ENCODE data around the gene WDR33.

Gene WDR33

GRCh38 chr2:127715778-127716449, 95.1 kb downstream of the WDR33 start:
- no peak for DNase-seq

DNA sequence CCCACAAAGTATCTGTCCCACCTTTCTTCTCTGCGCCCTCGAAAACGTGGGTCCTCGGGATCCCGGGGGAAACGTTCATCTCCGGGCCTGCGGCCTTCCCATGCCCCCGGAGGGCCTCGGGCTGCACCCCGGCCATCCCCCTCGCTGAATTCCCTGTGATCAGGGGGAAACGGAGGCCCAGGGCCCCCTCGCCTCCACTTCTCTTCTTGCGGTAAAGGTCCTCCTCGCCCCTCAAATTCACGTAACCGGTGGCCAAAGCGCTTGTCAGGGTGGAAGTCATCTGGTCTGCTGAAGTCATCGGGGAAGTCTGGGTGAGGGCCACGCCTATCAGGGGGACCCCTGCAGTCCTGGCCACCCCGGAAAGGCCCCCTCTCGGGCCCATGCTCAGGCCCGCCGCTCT, 97.4 kb downstream of the WDR33 start:
- DNase-seq: no peak

DNA sequence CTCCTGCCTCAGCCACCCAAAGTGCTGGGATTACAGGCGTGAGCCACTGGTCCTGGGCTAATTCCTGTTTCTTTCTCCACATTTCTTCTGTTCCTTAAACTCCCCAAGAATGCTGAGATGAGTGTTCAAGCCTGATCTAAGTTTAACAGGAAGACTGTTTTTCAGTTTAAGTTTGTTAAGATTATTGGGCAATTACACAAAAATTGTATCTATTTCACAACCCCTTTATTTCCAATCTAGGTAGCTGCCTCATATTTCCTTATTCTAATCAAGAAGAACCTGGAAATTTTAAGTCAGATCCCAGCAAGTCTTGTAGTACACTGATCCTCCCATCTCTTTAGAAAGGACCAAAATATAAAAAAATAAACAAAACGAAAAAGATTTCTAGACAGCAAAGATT, 98.0 kb downstream of the WDR33 start:
- DNase-seq: no peak

DNA sequence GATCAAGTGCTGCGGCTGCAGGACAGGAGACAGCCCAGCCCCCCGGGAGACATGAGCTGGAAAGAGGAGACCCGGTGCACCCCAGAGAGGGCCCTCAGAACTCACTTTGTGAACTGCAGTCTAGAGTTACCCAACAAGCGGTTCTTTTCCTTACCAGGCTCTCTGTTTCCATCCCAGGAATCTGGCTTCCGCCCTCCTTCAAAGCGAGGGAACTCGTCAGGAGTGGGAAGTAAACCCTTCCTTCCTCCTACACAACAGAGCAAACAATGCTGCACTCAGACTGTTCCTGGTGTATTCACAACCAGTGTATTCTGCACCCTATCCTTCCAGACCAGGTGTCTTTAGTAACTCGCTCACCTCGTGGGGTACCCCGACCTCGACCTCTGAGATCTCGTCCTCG, 101.6 kb downstream of the WDR33 start:
- no peak for DNase-seq

DNA sequence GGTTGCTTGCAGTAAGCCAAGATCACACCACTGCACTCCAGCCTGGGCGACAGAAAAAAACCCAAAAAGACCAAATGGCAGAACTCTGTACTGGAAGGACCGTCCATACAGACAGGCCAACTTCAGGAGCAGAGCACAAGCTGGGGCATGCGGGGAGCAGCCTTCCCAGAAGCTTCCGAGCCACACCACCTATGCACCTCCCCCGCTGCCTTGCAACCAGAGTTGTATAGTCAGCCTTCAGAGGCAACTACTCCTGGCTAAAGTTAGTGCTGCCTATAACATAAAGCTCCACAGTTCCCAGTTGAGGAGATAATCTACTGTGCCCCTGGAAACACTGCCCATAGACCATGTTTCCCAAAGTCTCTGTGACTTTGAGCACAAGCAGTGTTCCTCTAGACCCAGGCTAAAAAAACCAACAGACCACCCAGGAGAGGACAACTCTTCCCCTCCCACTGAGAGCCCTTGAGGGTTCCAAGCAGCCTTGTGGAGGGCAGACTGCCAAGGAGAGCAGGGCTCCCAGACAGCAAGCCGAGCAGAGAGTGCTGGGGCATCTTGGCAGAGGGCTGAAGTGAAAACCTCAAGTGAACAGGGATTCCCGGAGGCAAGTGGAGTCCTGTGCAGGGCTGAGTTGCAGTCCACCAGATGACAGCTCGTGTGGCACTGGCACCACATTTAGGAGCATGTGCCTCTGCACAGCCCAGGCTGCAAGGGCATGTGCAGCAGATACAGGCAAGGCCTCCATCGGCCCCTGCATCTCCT, 102.9 kb downstream of the WDR33 start:
- DNase-seq: no peak

DNA sequence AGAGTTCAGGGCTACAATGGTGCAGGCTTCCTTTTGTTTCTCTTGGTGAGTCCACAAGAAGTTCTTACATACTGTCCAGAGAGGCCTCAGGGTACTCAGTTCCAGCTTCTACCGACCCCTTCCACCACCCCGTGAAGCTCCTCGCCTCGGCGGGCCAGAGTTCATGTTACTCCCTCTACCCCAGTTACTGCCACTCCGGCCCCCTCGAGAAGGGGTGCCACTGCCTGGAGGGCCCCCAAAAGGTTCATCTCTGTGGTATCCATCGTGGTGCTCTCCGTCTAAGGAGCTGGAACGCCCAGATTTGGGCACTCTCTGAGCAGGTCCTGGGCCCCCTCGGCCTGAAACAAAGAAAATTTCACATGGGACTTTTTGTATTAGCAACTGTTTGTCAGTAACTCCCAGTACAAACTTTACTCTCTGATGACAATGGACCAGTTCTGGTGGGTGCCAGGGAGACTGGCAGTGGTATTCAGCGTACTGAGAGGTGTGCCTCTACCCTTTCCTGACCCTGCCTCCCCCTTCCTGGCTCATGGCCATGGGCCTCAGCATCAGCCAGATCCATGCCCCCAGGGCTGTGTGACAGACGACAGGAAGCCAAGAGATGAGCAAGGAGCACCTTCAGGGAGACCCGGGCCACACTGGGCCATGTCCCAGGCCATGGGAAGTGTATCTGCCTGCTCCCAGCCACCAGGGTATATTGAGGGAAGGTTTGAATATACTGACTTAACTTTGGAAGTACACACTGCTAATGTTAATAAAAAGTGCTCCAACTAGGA, 104.6 kb downstream of the WDR33 start:
- no peak for DNase-seq

DNA sequence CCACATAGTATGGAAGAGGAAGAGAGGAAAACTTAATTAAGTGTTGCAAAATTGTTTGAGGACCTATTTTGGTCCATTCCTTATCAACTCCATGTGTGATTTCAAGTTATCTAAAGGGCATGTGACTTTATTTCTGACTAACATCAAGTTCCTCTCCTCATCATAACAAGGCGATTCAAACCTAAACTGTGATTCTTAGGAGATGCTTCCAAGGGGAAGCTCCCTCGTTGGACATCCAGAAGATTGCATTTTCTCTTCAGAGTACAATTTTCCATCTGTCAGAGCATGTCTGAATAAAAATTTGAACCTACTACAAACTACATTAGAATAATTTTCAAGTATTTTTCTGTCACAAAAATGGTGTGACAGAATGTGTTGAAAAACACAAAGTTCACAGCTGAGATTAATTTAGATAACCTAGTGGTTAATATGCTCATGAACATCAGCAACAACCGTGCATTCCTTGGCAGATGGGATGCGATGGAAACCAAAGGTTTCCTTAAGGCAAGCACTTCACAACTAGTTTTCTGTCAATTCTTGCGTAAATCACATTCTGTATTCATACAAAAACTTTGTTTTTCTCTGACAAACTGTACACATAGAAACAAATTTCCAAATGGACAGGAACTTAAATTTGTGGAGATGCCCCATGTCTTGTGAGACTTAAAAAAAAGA, 105.4 kb downstream of the WDR33 start:
- DNase-seq: no peak

- no peak for DNase-seq
These were observed 106.2 kb downstream of the WDR33 start for GRCh38 chr2:127704641-127705390.

DNA sequence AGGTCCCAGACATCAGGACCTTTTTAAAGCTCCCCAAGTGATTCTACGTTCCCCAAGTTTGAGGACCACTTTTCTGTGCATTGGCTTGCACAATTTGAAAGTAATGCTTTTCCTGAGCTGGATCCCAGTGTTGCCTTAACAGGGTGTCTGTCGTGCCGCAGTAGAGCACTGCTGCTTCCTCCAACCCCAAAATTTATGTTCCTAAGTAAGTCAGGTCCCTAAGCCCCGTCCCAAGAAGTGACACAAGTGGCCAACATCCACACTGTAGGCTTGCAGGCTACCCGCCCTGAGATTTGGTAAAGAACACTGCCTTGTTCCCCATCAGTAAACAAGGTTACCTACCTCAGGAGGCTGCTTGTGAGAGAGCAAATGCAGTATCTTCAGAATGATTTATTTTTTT, 107.7 kb downstream of the WDR33 start:
- no peak for DNase-seq

DNA sequence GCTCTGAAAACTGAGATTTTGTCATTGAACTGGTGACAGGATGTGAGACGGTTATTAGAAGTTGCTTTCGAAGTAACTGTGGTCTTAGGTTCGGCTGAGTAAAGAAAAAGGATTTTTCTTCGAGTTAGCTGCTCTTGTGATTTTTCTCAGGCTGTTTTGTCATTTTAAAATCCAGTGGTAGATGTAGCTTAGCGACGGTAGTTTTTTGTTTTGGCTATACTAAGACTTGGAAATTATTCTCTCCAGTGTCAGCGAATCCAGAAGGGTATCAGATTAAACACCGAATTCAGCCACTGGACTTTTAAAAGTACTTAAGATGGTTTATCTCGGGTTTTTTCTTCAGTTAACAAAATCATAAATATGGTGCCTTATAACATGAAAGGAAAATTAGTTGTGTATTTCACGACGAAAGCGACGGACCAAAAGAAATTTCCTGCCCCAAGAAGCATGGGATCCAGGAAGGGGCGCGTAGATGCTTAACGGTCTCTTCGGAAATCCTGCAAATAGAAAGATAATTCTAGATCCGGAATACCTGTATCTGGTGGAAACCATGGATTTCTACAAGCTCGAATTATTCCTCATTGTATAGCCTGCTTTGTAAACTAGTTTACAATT, 108.5 kb downstream of the WDR33 start:
- DNase-seq: no peak

DNA sequence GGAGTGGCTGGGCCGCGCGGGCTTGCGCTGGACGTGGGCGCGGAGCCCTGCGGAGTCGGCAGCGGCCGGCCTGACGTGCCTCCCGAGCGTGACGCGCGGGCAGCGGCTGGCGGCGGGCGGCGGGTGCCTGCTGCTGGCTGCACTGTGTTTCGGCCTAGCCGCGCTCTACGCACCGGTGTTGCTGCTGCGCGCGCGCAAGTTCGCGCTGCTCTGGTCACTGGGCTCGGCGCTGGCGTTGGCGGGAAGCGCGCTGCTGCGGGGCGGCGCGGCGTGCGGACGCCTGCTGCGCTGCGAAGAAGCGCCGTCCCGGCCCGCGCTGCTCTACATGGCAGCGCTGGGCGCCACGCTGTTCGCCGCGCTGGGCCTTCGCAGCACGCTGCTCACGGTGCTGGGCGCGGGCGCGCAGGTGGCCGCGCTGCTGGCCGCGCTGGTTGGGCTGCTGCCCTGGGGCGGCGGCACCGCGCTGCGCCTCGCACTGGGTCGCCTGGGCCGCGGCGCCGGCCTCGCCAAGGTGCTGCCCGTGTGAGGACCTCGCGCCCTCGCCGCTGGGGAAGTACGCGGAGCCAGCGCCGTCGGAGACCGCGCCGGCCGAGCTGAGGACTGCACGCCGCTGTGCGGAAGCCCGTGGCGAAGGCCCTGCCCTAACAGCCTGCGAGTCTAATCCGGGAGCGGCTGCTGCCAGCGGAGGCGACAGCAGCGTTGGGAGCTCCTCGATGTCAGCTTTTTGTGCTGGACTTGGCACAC, 109.1 kb downstream of the WDR33 start:
- peak; percentile 64 for DNase-seq

DNA sequence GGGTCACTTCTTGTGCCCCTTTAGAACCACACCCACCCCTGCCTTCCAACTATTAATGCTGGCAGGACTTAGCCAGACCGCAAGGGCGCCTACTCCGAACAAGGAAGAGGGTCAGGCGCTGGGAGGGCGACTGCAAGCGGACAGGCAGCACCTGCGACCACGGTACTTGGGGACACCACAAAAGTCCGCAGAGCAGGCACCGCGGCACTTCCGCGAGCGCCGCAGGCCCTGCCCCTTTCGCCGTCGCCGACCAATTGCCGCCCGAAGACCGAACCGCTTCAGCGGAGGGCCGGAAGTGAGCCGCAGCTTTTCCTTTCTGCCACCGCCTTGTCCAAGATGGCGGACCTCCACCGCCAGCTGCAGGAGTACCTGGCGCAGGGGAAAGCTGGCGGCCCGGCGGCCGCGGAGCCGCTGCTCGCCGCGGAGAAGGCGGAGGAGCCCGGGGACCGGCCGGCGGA, 109.7 kb downstream of the WDR33 start, which contains the start of gene SFT2D3:
Gene SFT2D3 (plus strand): TSS at position 305 of the 458 bp plus-strand sequence. CDS start 32 bp downstream, at position 337.
- peak; percentile 77 for DNase-seq

DNA sequence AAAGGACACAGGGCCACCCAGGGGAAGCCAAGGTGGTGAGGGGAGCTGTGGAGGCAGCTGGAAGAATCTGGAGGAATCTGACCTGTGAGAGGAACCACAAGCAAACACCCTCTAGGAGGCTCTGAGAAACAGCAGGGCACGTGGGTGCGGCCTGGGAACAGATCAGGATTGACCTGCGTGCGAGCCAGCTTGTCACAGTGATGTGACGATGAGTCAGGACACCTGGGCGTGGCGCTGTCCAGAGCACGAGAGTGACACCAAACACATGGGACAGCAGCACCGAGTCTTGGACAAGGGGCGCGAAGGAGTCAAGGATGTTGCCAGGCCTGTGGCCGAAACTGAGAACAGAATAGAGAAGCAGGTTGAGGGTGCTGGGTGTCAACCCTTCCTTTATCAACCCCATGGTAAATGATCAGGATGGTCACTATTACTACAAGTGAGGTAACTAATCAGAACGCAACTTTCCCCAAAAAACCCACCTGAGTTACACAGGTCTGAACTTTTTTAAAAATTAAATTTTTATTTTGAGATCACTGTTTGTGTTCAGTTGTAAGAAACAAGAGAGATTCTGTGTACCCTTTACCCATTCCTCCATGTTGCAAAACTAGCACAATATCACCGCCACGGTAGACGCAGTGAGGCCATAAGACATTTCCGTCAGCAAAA, 110.3 kb downstream of the WDR33 start:
- peak; percentile 7 for DNase-seq

GRCh38 chr2:127698553-127699355, 112.2 kb downstream of the WDR33 start:
- DNase-seq: no peak

DNA sequence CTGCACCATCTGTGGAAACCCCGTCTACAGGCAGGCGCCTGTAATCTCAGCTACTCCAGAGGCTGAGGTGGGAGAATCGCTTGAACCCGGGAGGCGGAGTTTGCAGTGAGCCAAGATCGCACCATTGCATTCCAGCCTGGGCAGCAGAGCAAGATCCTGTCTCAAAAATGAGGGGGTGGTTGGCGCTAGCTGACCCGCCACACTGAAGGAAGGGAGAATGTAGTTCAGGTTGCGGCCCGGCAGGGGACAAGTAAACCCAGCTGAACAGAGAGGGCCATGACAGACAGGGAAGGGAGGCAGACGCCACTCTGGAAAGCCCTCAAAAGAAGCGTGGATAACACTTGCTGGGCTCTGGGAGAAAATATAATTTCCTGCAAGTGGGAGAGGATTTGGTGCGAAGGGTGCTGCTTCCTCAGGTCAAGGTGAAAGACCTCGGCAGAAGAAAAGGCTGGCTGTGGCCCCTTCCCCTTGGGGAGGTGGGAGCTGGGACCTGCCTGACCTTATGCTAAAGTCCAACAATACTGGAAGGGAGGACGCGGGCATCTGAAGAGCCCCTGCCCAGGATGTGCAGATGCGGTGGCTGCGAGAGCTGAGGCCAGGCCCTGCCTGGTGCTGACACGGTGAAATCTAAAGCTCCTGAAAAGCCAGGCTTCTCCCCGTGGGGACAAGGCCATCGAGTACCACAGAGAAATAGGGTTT, 113.3 kb downstream of the WDR33 start:
- DNase-seq: no peak

- DNase-seq: peak; percentile 37
These were observed 115.2 kb downstream of the WDR33 start for GRCh38 chr2:127695491-127696472.

- DNase-seq: no peak
These were observed 116.0 kb downstream of the WDR33 start for GRCh38 chr2:127694986-127695385.

GRCh38 chr2:127690696-127691095, 120.3 kb downstream of the WDR33 start:
- no peak for DNase-seq
